Astrocyte (in vitro differentiated cells and primary cell): Measurements from ENCODE around the gene DNAH2.

Experiments
- EZH2 ChIP-seq: IDR thresholded peaks from 2 replicates; pipeline ENCODE4 v1.6.1; 2012; ENCODE audit warnings: mild to moderate bottlenecking, low read length, inconsistent platforms; ENCODE audit not compliant: insufficient read depth
- TF ChIP-seq, protein P1 (sequence below): IDR thresholded peaks from 2 replicates; pipeline ENCODE4 v1.5.1; 2011; ENCODE audit warnings: low read depth, mild to moderate bottlenecking, inconsistent platforms, low read length, moderate library complexity; ENCODE audit not compliant: insufficient read depth

DNA sequence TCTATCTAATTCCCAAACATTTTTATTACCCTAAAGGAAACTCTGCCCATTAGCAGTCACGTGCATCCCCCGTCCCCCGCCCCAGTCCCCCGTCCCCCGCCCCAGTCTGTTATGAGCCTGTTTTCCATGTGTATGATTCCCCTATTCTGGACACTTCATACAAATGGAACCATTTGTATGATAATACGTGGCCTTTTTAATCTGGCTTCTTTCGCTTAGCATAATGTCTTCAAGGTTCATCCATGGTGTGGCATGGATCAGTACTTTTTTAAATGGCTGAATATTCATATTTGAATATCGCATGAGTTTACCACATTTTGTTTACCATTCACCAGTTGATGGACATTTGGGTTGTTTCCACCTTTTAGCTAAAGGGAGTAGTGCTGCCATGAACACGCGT is 49.5 kb downstream of the DNAH2 start:
- TF ChIP-seq, protein P1, sequence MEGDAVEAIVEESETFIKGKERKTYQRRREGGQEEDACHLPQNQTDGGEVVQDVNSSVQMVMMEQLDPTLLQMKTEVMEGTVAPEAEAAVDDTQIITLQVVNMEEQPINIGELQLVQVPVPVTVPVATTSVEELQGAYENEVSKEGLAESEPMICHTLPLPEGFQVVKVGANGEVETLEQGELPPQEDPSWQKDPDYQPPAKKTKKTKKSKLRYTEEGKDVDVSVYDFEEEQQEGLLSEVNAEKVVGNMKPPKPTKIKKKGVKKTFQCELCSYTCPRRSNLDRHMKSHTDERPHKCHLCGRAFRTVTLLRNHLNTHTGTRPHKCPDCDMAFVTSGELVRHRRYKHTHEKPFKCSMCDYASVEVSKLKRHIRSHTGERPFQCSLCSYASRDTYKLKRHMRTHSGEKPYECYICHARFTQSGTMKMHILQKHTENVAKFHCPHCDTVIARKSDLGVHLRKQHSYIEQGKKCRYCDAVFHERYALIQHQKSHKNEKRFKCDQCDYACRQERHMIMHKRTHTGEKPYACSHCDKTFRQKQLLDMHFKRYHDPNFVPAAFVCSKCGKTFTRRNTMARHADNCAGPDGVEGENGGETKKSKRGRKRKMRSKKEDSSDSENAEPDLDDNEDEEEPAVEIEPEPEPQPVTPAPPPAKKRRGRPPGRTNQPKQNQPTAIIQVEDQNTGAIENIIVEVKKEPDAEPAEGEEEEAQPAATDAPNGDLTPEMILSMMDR: no peak
- TF ChIP-seq EZH2: no peak
